Caco-2 (cell line): ENCODE measurements around the gene PRKAB2. TPM values are rescaled to one million over a fixed set of nuclear protein-coding genes. Genes with fewer than 3 reads are reported as not detected.
"Not testable (repeated sequence)": the region's sequence is repeated elsewhere in the genome, so short reads cannot be mapped to it uniquely, and the experiment has no call there.

ENCODE experiments used
- BruUV-seq: library from RNA; stranded (reverse); fragments of 400-500 nt; replicated peaks from 2 replicates; lab custom pipeline; 2021; lab: Mats Ljungman, UMichigan
- CTCF ChIA-PET: fragments of 300-600 bp; sonication (Branson Sonifier 250); formaldehyde crosslinking; loops from one replicate; lab custom pipeline; 2022; ENCODE audit warnings: antibody characterized with exemption; lab: Charles Lee
- POLR2A ChIA-PET: fragments of 300-600 bp; sonication (Branson Sonifier 250); formaldehyde crosslinking; loops from one replicate; lab custom pipeline; 2022; ENCODE audit warnings: antibody characterized with exemption; lab: Charles Lee
- DNase-seq, 2 experiments: peaks; one replicate each; pipeline versions ENCODE4 v3.0.0 to v3.0.0-alpha.2; 2020 to 2022
- H3K27me3 ChIP-seq: replicated peaks from 2 replicates; pipeline ENCODE4 v1.6.0; 2011; ENCODE audit warnings: low read length; ENCODE audit not compliant: control insufficient read depth, insufficient read depth
- H3K36me3 ChIP-seq: 2 replicates; pipeline ENCODE4 v1.5.1; 2011; ENCODE audit warnings: low read length; ENCODE audit not compliant: control insufficient read depth, insufficient read depth
- H3K4me1 ChIP-seq: fragments of 250-450 bp; sonication (Bioruptor Pico); 2 replicates; pipeline ENCODE4 v1.5.1; 2020; ENCODE audit warnings: mild to moderate bottlenecking
- H3K4me3 ChIP-seq: 2 replicates; pipeline ENCODE4 v1.5.1; 2011; ENCODE audit warnings: low read depth, mild to moderate bottlenecking, control low read depth, low read length
- H3K9me3 ChIP-seq: fragments of 250-450 bp; sonication (Bioruptor Pico); 2 replicates; pipeline ENCODE4 v1.5.1; 2020; ENCODE audit warnings: mild to moderate bottlenecking, moderate library complexity
- H3K27ac Mint-ChIP-seq: one replicate; pipeline ENCODE4 v1.8.0; 2022; ENCODE audit warnings: mixed read lengths; ENCODE audit not compliant: unreplicated experiment
- H3K27me3 Mint-ChIP-seq: one replicate; pipeline ENCODE4 v1.8.0; 2022; ENCODE audit warnings: mixed read lengths; ENCODE audit not compliant: insufficient read depth, unreplicated experiment
- H3K36me3 Mint-ChIP-seq: one replicate; pipeline ENCODE4 v1.8.0; 2022; ENCODE audit warnings: mild to moderate bottlenecking, mixed read lengths; ENCODE audit not compliant: insufficient read depth, unreplicated experiment
- H3K4me1 Mint-ChIP-seq: one replicate; pipeline ENCODE4 v1.8.0; 2022; ENCODE audit warnings: low read depth, mixed read lengths; ENCODE audit not compliant: unreplicated experiment
- H3K4me3 Mint-ChIP-seq: one replicate; pipeline ENCODE4 v1.8.0; 2022; ENCODE audit warnings: mild to moderate bottlenecking, moderate library complexity, mixed read lengths; ENCODE audit not compliant: unreplicated experiment
- H3K9me3 Mint-ChIP-seq: one replicate; pipeline ENCODE4 v1.8.0; 2022; ENCODE audit warnings: mixed read lengths; ENCODE audit not compliant: unreplicated experiment
- intact Hi-C: fragments of 100-400 bp; cut with micrococcal nuclease; formaldehyde crosslinking; loops from one replicate; pipeline ENCODE4 v1.10.0; 2022; ENCODE audit not compliant: unreplicated experiment
- total RNA-seq: library from RNA; stranded (reverse); gene quantifications from 2 replicates; pipeline ENCODE4 v1.2.3, GENCODE V29; 2022
- TF ChIP-seq, protein P1 (sequence below), 2 experiments: fragments of 200-600 bp in 1 of 2; IDR thresholded peaks; 1 replicate in 1 of 2; 2 replicates in 1 of 2; pipeline versions ENCODE4 v1.5.1 to v1.8.0; 2011 to 2022; ENCODE audit warnings: antibody characterized with exemption in 1 of 2, control low read depth in 1 of 2, inconsistent platforms in 1 of 2, low read depth in 1 of 2, low read length in 1 of 2, mild to moderate bottlenecking in 1 of 2, moderate library complexity in 1 of 2; ENCODE audit not compliant: insufficient read depth in 1 of 2, severe bottlenecking in 1 of 2, unreplicated experiment in 1 of 2

Gene PRKAB2
- total RNA-seq, 1 experiment from 2014 or later: 30.1 TPM

- BruUV-seq: no TSS peak
- no peak overlapping the region for H3K4me3 ChIP-seq
- Mint-ChIP-seq H3K27me3 (no peaks in the 10 kb centered on the region), H3K4me1 (peaks cover 12% of the 10 kb centered on the region), H3K9me3 (no peaks in the 10 kb centered on the region), H3K4me3 (no peak overlapping the region), H3K27ac (no peak overlapping the region), H3K36me3 (peaks cover 56% of the 10 kb centered on the region)
- peaks cover 16% of the 10 kb centered on the region for H3K4me1 ChIP-seq
- TF ChIP-seq, protein P1, sequence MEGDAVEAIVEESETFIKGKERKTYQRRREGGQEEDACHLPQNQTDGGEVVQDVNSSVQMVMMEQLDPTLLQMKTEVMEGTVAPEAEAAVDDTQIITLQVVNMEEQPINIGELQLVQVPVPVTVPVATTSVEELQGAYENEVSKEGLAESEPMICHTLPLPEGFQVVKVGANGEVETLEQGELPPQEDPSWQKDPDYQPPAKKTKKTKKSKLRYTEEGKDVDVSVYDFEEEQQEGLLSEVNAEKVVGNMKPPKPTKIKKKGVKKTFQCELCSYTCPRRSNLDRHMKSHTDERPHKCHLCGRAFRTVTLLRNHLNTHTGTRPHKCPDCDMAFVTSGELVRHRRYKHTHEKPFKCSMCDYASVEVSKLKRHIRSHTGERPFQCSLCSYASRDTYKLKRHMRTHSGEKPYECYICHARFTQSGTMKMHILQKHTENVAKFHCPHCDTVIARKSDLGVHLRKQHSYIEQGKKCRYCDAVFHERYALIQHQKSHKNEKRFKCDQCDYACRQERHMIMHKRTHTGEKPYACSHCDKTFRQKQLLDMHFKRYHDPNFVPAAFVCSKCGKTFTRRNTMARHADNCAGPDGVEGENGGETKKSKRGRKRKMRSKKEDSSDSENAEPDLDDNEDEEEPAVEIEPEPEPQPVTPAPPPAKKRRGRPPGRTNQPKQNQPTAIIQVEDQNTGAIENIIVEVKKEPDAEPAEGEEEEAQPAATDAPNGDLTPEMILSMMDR (IDR thresholded peaks at IDR 0.05; ENCODE audit: insufficient read depth in 1 of 2, low read depth in 1 of 2, low read length in 1 of 2, severe bottlenecking in 1 of 2, unreplicated experiment in 1 of 2): no peak
- intact Hi-C loops: no loop called here
- no peaks in the 10 kb centered on the region for H3K9me3 ChIP-seq
- H3K36me3 ChIP-seq: no peaks in the 10 kb centered on the region; the same call in none of the 2 replicates
- ChIA-PET CTCF (no interaction called here), POLR2A (no interaction called here)
- DNase-seq: no peak
- no peaks in the 10 kb centered on the region for H3K27me3 ChIP-seq
Measured at GRCh38 chr1:147163019-147163418, 9.3 kb downstream of the PRKAB2 start.

GRCh38 chr1:147162093-147162492, 10.2 kb downstream of the PRKAB2 start:
- Histone ChIP-seq H3K9me3 (no peaks in the 10 kb centered on the region), H3K27me3 (no peaks in the 10 kb centered on the region), H3K4me1 (peaks cover 7% of the 10 kb centered on the region), H3K36me3 (no peaks in the 10 kb centered on the region; the same call in none of the 2 replicates), H3K4me3 (no peak overlapping the region)
- DNase-seq: no peak
- intact Hi-C loops: no loop called here
- ChIA-PET POLR2A (no interaction called here), CTCF (no interaction called here)
- Mint-ChIP-seq H3K9me3 (no peaks in the 10 kb centered on the region), H3K36me3 (peaks cover 62% of the 10 kb centered on the region), H3K27me3 (no peaks in the 10 kb centered on the region), H3K27ac (no peak overlapping the region), H3K4me1 (peaks cover 9% of the 10 kb centered on the region), H3K4me3 (no peak overlapping the region)
- no TSS peak for BruUV-seq
- TF ChIP-seq, protein P1 (IDR thresholded peaks at IDR 0.05; ENCODE audit: insufficient read depth in 1 of 2, low read depth in 1 of 2, low read length in 1 of 2, severe bottlenecking in 1 of 2, unreplicated experiment in 1 of 2): no peak

- H3K4me3 ChIP-seq, H3K27ac Mint-ChIP-seq, intact Hi-C loops, H3K36me3 ChIP-seq, POLR2A ChIA-PET, H3K27me3 ChIP-seq, H3K27me3 Mint-ChIP-seq, H3K4me3 Mint-ChIP-seq, DNase-seq, H3K9me3 Mint-ChIP-seq, BruUV-seq, CTCF ChIA-PET, H3K9me3 ChIP-seq, H3K4me1 ChIP-seq: not testable (repeated sequence)
- peaks cover 12% of the 10 kb centered on the region for H3K4me1 Mint-ChIP-seq
- peaks cover 53% of the 10 kb centered on the region for H3K36me3 Mint-ChIP-seq
Measured at GRCh38 chr1:147157116-147157515, 15.2 kb downstream of the PRKAB2 start.

- Histone ChIP-seq H3K27me3 (no peaks in the 10 kb centered on the region), H3K9me3 (no peaks in the 10 kb centered on the region), H3K4me3 (no peak overlapping the region), H3K4me1 (no peaks in the 10 kb centered on the region), H3K36me3 (peaks cover 3% of the 10 kb centered on the region)
- no peaks in the 10 kb centered on the region for H3K27me3 Mint-ChIP-seq
- H3K36me3 Mint-ChIP-seq: peaks cover 51% of the 10 kb centered on the region
- H3K27ac Mint-ChIP-seq: no peak overlapping the region
- peaks cover 12% of the 10 kb centered on the region for H3K4me1 Mint-ChIP-seq
- no peak overlapping the region for H3K4me3 Mint-ChIP-seq
- intact Hi-C loops: no loop called here
- ChIA-PET CTCF (no interaction called here), POLR2A (interaction anchor here (0.6 kb wide), 1 partner anchor 72 kb away, joined by 3 read pairs; no protein-coding TSS in a partner anchor)
- BruUV-seq: TSS peak; percentile 3
- H3K9me3 Mint-ChIP-seq: no peaks in the 10 kb centered on the region
- TF ChIP-seq, protein P1 (IDR thresholded peaks at IDR 0.05; ENCODE audit: insufficient read depth in 1 of 2, low read depth in 1 of 2, low read length in 1 of 2, severe bottlenecking in 1 of 2, unreplicated experiment in 1 of 2): peak in 1 of 2 experiments; percentile 10
- DNase-seq: no peak
Measured at GRCh38 chr1:147156642-147157041, 15.6 kb downstream of the PRKAB2 start.
